Kidney epithelial cell (primary cell): ENCODE measurements around the gene CAMTA2. TPM values are rescaled to one million over a fixed set of nuclear protein-coding genes. Genes with fewer than 3 reads are reported as not detected.

ENCODE experiments used
- DNase-seq: peaks from one replicate; pipeline ENCODE4 v3.0.0-alpha.2; 2010; ENCODE audit warnings: low read depth
- H3K27me3 ChIP-seq: 2 replicates; pipeline ENCODE4 v1.6.0; 2011; ENCODE audit warnings: low read length; ENCODE audit not compliant: control insufficient read depth, insufficient read depth
- H3K36me3 ChIP-seq: 2 replicates; pipeline ENCODE4 v1.5.1; 2011; ENCODE audit warnings: low read length; ENCODE audit not compliant: control insufficient read depth, insufficient read depth
- H3K4me3 ChIP-seq: 2 replicates; pipeline ENCODE4 v1.5.1; 2011; ENCODE audit warnings: low read depth, mild to moderate bottlenecking, control low read depth, low read length
- CTCF ChIP-seq: IDR thresholded peaks from 2 replicates; pipeline ENCODE4 v1.5.1; 2011; ENCODE audit warnings: mild to moderate bottlenecking, moderate library complexity, low read length, control low read depth, inconsistent platforms; ENCODE audit not compliant: insufficient read depth, poor library complexity, severe bottlenecking
- total RNA-seq: library from RNA; depleted of rRNA; stranded (reverse); fragments of >200 nt; gene quantifications from 2 replicates; pipeline ENCODE4 v1.2.3, GENCODE V29; 2015

Gene CAMTA2
- total RNA-seq, 1 donor from 2014 or later, result 47.7 TPM

DNA sequence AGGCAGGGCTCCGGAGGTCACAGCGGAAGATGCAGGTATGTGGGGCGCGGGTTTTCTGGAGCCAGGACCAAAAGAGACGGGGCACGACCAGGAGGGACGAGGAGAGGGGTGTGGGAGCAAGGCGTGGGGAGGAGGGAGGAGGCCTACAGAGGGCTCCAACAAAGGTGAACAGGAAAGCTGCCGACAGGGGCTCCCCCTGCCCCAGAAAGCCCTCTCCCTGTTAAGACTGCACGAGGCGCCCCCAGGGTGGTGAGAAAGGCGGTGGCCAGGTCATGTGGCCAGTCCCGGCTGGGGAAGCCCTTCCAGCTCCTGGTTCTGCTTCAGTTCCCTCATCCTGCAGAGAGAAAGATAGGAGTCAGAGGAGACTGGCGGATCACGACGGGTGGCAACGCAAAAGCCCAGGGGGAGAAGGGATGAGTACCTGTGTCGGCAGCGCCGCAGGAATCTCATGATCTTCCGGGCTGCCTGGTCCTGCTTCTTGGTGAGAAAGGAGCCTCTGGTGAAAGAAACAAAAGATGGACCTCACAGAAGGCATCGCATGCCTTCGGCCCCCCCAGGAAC, 18.9 kb downstream of the CAMTA2 start:
- no peak for DNase-seq
- no peaks in the 10 kb centered on the region for H3K27me3 ChIP-seq
- no peak for TF ChIP-seq CTCF
- peak overlapping the region; percentile 63 for H3K4me3 ChIP-seq
- no peaks in the 10 kb centered on the region for H3K36me3 ChIP-seq

DNA sequence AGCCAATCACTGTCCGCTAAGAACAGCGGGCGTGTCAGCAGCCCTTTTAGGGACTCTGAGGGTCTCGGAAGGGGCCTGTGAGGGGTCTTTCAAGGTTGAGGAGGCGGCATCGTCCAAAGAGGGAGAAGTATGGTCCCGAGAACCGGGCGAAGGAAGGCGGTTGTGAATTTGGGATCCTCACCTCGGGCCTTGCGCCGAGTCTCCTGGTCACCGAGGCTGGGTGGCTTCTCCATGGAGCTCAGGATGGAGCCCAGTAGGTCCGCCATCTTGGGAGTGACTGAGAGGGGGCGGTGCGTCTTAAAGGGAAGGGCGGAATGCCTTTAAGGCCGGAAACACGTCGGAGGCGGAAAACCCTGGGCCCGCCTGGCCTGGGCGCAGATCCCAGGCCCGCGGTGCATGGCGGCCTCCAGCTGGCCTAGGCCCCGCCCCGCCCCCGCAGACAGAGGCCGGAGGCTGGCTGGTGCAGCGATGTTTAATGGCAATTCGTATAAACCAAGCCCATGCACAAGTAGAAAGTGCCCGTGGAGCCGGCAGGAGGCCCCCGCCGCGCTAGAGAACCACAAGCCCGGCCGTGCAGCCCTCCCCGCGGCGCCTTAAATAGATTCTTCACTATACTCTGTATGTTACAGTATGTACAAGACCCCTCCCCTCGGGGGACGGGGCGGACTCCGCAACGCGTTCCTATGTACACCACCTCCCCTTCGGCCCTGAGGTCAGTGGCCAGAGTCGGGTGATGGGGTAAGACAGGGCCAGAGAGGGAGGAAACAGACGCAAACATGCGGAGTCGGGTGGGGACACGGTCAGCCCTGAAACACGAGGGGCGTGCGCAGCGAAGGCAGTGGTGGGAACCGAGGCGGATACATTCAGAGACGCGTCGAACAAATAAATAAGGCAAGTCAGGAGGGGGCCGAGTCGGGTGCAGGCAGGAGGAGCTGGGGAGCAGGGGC, 19.7 kb downstream of the CAMTA2 start, which contains the start of gene SPAG7:
SPAG7 (minus strand) TSS at position 279 of the 947 bp plus-strand sequence; CDS start at position 266, 13 bp downstream.
- Histone ChIP-seq H3K36me3 (no peaks in the 10 kb centered on the region), H3K4me3 (peak within 1 kb of the TSS; percentile 63), H3K27me3 (no peaks in the 10 kb centered on the region)
- DNase-seq, result no peak
- no peak for TF ChIP-seq CTCF

- no peak for TF ChIP-seq CTCF
- Histone ChIP-seq H3K4me3 (peak overlapping the region; percentile 63), H3K27me3 (no peaks in the 10 kb centered on the region), H3K36me3 (no peaks in the 10 kb centered on the region)
- DNase-seq, result peak; percentile 97
Measured at GRCh38 chr17:4966844-4967538, 20.5 kb downstream of the CAMTA2 start.

DNA sequence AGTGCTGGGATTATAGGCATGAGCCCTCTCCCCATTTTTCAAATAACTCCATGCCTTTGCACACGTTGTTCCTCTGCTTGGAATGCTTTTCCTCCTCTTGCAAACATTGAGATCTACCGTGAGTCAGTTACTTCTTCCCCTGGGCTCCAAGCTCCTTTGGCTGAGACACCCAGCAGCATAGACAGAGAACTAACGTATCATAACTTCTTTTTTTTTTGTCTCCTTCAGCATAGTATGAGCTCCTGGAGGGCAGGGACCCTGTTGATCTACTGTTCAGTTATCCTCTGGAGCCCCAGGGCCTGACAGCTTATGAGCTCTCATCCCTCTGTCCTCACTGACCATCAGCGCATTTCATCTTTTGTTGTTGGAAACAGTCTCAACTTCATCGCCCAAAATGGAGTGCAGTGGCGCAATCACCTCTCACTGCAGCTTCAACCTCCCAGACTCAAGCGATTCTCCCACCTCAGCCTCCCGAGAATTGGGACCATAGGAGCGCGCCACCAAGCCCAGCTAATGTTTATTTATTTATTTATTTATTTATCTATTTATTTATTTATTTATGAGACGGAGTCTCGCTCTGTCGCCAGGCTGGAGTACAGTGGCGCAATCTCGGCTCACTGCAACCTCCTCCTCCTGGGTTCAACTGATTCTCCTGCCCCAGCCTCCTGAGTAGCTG, 22.0 kb downstream of the CAMTA2 start:
- no peak for DNase-seq
- Histone ChIP-seq H3K27me3 (no peaks in the 10 kb centered on the region), H3K36me3 (no peaks in the 10 kb centered on the region), H3K4me3 (no peak overlapping the region)
- TF ChIP-seq CTCF, result no peak

DNA sequence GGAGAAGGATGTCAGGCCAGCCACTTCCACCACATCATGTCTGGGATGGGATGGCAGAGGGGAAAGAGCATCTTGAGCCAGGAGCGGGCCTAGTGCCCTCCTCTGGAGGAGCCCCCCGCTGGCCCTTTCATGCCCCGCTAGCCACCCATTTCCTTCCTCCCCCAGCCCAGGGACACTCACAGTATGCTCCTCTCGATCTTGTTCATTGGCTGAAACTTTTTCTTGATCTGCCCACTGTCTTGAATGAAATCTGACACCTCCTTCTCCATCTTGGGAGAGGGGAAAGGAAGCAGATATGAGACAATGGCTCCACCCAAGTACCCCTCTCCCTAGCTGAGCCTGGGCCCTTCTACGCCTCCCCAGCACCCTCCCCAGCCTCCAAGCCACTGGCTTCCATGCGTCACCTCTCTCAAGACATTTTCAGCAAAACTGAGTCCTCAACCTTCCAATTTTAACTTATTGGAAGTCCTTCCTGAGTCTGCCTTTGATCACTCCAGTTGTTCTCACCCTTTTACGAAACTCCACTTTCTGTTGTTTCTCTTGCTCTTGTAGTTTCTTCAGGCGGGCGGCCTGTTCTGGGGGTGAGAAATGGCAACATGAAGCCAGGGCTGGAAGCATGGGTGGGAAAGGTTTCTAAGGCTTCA, 27.1 kb downstream of the CAMTA2 start:
- TF ChIP-seq CTCF, result no peak
- no peak overlapping the region for H3K4me3 ChIP-seq
- H3K27me3 ChIP-seq, result no peaks in the 10 kb centered on the region
- no peak for DNase-seq
- peaks cover 1% of the 10 kb centered on the region for H3K36me3 ChIP-seq
